Measurements from ENCODE around the gene TMEM222. TPM values are rescaled to one million over a fixed set of nuclear protein-coding genes. Genes with fewer than 3 reads are reported as not detected.

TMEM222 gene
- total and polyA plus RNA-seq, 10 of the 15 experiments (the other 5 are each of a cell fraction or from before 2014, with no cell fraction given): 3.8 to 43.5 (median 35.4) TPM

GRCh38 chr1:27290581-27290980 is 31.4 kb upstream of the TMEM222 start:
- FAIRE-seq: no peak
- H3K4me2 ChIP-seq (ENCODE audit: control insufficient read depth, insufficient read depth): no peak overlapping the region
- no peaks in the 10 kb centered on the region for H3K79me2 ChIP-seq (ENCODE audit: control insufficient read depth, insufficient read depth, low read length)
- ChIA-PET RAD21 (ENCODE audit: unreplicated experiment) (no interaction called here), SMC1A (ENCODE audit: uncharacterized antibody, unreplicated experiment) (no interaction called here), CTCF (interaction anchor here (1.4 kb wide), 1 partner anchor 11 kb away, joined by 4 read pairs; no protein-coding TSS in a partner anchor), POLR2A (no interaction called here)
- ATAC-seq: no peak
- intact Hi-C loops (cut with micrococcal nuclease; ENCODE audit: unreplicated experiment) (no loop called here), in situ Hi-C loops (cut with MboI) (no loop called here)
- no peaks in the 10 kb centered on the region for H3K4me1 ChIP-seq (ENCODE audit: control insufficient read depth, insufficient read depth, low read length)
- no peak overlapping the region for H3K4me3 ChIP-seq
- 93% methylated on average over 3 of the region's 3 CpGs for WGBS (ENCODE audit: insufficient coverage, insufficient replicate concordance, low lambda C conversion rate, missing lambda C conversion rate)
- H2AFZ ChIP-seq (ENCODE audit: control insufficient read depth, low read depth, low read length): no peak overlapping the region
- H3K9me3 ChIP-seq (replicated peaks; ENCODE audit: control insufficient read depth, insufficient read depth, low read length): no peaks in the 10 kb centered on the region
- no peaks in the 10 kb centered on the region for H3K27me3 ChIP-seq (replicated peaks in 1 of 2; ENCODE audit: control insufficient read depth in 2 of 2, insufficient read depth in 2 of 2, low read length in 1 of 2)
- peaks cover 0 to 6% of the 10 kb centered on the region in 2 experiments; a peak in 2 of 4 replicates for H3K36me3 ChIP-seq (ENCODE audit: control insufficient read depth in 2 of 2, insufficient read depth in 2 of 2, low read length in 1 of 2)
- H3K27ac ChIP-seq (ENCODE audit: control insufficient read depth, insufficient read depth): no peak overlapping the region
- H4K20me1 ChIP-seq (ENCODE audit: control insufficient read depth, insufficient read depth): no peaks in the 10 kb centered on the region
- no TSS peak for BruUV-seq (replicated peaks)
- no peak for TF ChIP-seq POLR2A (IDR thresholded peaks at IDR 0.05; ENCODE audit: low read depth, low read length)
- TF ChIP-seq MTA3 (IDR thresholded peaks at IDR 0.05; ENCODE audit: borderline replicate concordance, low read length): no peak
- TF ChIP-seq FOXM1 (IDR thresholded peaks at IDR 0.05; ENCODE audit: low read depth, low read length): no peak
- no peak for TF ChIP-seq ZNF274 (IDR thresholded peaks at IDR 0.05; ENCODE audit: insufficient read depth, insufficient read length)
- TF ChIP-seq NR2F1 (conservative IDR thresholded peaks at IDR 0.05): no peak
- TF ChIP-seq HCFC1 (IDR thresholded peaks at IDR 0.05; ENCODE audit: low read length): no peak
- TF ChIP-seq MYB (IDR thresholded peaks at IDR 0.05; ENCODE audit: borderline replicate concordance, low read depth, low read length): no peak
- no peak for TF ChIP-seq RELA (IDR thresholded peaks at IDR 0.05; ENCODE audit: borderline replicate concordance, partially characterized antibody)
- no peak for TF ChIP-seq LARP7 (IDR thresholded peaks at IDR 0.05)
- TF ChIP-seq BCL11A (IDR thresholded peaks at IDR 0.05; ENCODE audit: low read depth, low read length): no peak
- TF ChIP-seq BCLAF1 (IDR thresholded peaks at IDR 0.05): no peak
- no peak for TF ChIP-seq TCF3 (IDR thresholded peaks at IDR 0.05; ENCODE audit: borderline replicate concordance, insufficient read depth, low read depth, low read length)
- TF ChIP-seq CHD2 (IDR thresholded peaks at IDR 0.05; ENCODE audit: borderline replicate concordance, low read depth, low read length): no peak
- no peak for TF ChIP-seq IRF4 (IDR thresholded peaks at IDR 0.05; ENCODE audit: low read depth, low read length)
- no peak for TF ChIP-seq MXI1 (IDR thresholded peaks at IDR 0.05; ENCODE audit: low read depth, low read length)
- TF ChIP-seq RAD51 (IDR thresholded peaks at IDR 0.05): no peak
- no peak for DNase-seq (ENCODE audit: low read depth, low spot score)
- no peak overlapping the region for H3K9ac ChIP-seq (ENCODE audit: control insufficient read depth, insufficient read depth, low read length)

All from GM12878 (cell line).